C4-2B (cell line): ENCODE results near the gene PDZD2.

ENCODE experiments used
- H3K27ac ChIP-seq: fragments of 450-650 bp; 2 replicates; pipeline ENCODE4 v1.5.1; 2017
- ZFX ChIP-seq: fragments of 450-650 bp; IDR thresholded peaks from 2 replicates; pipeline ENCODE4 v1.6.1; 2017
- TF ChIP-seq, protein P1 (sequence below): fragments of 450-650 bp; conservative IDR thresholded peaks from 2 replicates; pipeline ENCODE4 v1.5.1; 2017; ENCODE audit warnings: mild to moderate bottlenecking

Gene PDZD2

GRCh38 chr5:32130865-32131264, 491.9 kb downstream of the PDZD2 start:
- H3K27ac ChIP-seq: no peak overlapping the region

GRCh38 chr5:32131604-32132003, 492.7 kb downstream of the PDZD2 start:
- TF ChIP-seq, protein P1, sequence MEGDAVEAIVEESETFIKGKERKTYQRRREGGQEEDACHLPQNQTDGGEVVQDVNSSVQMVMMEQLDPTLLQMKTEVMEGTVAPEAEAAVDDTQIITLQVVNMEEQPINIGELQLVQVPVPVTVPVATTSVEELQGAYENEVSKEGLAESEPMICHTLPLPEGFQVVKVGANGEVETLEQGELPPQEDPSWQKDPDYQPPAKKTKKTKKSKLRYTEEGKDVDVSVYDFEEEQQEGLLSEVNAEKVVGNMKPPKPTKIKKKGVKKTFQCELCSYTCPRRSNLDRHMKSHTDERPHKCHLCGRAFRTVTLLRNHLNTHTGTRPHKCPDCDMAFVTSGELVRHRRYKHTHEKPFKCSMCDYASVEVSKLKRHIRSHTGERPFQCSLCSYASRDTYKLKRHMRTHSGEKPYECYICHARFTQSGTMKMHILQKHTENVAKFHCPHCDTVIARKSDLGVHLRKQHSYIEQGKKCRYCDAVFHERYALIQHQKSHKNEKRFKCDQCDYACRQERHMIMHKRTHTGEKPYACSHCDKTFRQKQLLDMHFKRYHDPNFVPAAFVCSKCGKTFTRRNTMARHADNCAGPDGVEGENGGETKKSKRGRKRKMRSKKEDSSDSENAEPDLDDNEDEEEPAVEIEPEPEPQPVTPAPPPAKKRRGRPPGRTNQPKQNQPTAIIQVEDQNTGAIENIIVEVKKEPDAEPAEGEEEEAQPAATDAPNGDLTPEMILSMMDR: no peak
- no peak for TF ChIP-seq ZFX
- no peak overlapping the region for H3K27ac ChIP-seq

More at GRCh38 chr5:32130865-32131264, 491.9 kb downstream of the PDZD2 start:
- TF ChIP-seq, protein P1: no peak
- TF ChIP-seq ZFX: no peak

DNA sequence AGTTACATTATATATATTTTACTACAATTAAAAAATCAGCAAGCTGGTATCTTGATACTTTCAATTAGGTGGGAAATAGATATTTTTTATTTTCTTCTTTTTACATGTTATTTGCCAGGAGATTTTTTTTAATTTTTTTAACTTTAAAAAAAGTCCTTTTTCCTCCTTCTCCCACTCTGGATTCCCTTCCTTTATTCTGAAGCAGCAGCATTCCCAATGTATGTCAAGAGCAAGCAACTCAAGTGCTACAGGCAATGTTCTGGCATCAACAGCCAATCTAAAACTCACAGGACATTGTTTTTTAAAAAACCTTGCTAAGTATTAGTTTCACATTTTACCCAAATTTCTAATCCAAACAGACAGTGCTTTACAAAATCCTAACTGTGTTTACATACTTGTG, 493.8 kb downstream of the PDZD2 start:
- TF ChIP-seq, protein P1: no peak
- TF ChIP-seq ZFX: no peak
- H3K27ac ChIP-seq: no peak overlapping the region

DNA sequence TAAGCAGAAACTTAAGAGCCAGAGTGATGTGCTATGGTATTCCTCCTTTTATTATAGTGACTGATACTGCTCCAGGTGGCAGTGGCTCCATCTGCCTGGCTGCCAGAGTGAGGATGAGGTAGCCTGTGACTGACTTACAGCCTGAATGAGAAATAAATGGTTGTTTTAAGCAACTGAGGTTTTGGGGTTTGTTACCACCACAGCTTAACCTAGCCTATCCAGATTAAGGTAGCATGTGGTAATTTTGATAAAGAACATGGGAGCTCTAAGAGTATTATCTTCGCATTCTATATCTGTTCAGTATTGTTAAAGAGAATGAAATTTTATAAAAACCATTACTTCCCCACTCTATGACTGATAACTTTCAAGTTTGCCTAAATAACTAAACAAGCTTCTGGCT, 496.2 kb downstream of the PDZD2 start:
- no peak overlapping the region for H3K27ac ChIP-seq
- TF ChIP-seq, protein P1: no peak
- TF ChIP-seq ZFX: no peak

DNA sequence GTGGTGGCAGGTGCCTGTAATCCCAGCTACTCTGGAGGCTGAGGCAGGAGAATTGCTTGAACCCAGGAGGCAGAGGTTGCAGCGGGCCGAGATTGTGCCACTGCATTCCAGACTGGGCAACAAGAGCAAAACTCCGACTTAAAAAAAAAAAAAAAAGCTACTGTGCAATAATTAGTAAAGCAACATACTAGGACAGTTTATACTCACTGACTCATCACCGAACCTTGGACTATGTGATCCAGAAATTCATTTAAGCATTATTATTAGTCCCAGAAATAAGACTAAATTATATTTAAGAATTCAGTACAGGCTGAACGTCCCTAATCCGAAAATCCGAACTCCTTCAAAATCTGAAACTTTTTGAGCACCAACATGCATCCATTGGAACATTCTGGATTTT, 497.4 kb downstream of the PDZD2 start:
- no peak overlapping the region for H3K27ac ChIP-seq
- no peak for TF ChIP-seq ZFX
- TF ChIP-seq, protein P1: no peak

DNA sequence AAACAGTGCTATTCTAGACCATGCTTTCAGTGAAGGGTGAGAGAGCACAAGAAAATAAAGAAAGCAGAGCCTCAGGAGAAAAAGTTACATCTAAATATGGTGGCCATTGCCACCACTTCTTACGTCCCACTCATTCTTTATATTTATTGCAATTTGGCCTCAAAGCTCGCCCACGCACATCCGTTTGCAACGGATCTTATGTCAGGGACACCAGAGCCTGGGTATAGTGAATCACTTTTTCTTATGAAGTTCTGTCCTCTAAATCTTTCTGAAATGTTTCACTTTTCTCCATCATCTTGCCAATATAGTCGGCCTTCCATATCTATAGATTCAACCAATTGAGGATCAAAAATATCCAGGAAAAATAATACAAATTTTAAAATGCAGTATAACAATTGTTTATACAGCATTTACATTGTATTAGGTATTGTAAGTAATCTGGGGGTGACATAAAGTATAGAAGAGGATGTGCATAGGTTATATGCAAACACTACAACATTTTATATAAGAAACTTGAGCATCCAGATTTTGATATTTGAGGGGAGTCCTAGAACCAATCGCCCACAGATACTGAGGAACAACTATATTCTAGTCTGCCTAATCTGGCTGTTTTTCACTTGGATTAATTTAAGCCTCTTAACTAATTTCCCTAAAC, 500.0 kb downstream of the PDZD2 start:
- no peak overlapping the region for H3K27ac ChIP-seq
- no peak for TF ChIP-seq ZFX
- TF ChIP-seq, protein P1: no peak

DNA sequence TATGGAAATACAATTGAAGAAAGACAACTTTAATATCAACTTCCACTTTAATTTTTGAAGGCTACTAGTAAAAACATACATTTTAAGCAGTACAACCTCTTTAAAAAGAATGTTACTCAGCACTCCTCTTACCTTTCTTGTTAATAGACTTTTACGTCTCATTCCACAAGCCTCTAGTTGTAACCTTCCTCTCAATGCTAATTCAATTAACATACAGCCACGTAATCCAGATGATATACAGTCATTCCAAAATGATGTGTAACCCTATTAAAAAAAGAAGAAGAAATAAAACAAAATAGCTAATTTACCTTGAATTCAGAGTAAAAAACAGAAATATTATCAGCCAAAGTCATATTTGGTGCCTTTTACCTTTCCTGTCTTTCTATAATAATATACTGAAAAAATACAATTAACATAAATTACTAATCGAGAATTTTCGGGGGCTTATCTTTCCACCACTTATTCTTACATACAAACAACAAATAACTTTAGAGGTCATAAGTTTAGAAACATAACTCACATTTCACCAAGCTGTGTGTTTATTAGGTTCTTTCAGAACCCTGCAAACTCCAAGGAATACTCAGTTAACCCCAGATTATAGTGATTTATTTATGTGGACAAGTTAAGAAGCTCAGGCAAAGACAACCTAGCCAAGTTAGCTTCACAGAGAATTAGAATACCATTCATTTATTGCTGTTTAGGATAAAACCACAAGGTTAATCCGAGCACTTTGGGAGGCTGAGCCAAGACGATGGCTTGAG, 504.9 kb downstream of the PDZD2 start:
- peak overlapping the region; percentile 69; the same call in 1 of the 2 replicates for H3K27ac ChIP-seq

More for the DNA sequence above, 504.9 kb downstream of the PDZD2 start:
- TF ChIP-seq ZFX: no peak
- TF ChIP-seq, protein P1: no peak
